Thyroid gland (tissue), 4 donors: ENCODE data around the gene RHOV. TPM values are rescaled to one million over a fixed set of nuclear protein-coding genes. Genes with fewer than 3 reads are reported as not detected.

ENCODE experiments used
- DNase-seq, 2 donors: peaks; one replicate each; pipeline ENCODE4 v3.0.0-alpha.2; 2019
- H3K27ac ChIP-seq, 3 donors: fragments of 200-600 bp; sonication (generic); 1 replicate in 2 of 3; 2 replicates in 1 of 3; pipeline ENCODE4 v1.5.1; 2016 to 2019; ENCODE audit warnings: mild to moderate bottlenecking in 1 of 3, moderate library complexity in 1 of 3
- H3K27me3 ChIP-seq: fragments of 200-600 bp; sonication (generic); one replicate; pipeline ENCODE4 v1.5.1; 2019
- H3K36me3 ChIP-seq, 2 donors: fragments of 200-600 bp; sonication (generic); one replicate each; pipeline ENCODE4 v1.5.1; 2016 to 2019
- H3K4me1 ChIP-seq, 2 donors: fragments of 200-600 bp; sonication (generic); one replicate each; pipeline ENCODE4 v1.5.1; 2017 to 2019
- H3K4me3 ChIP-seq, 3 donors: fragments of 200-600 bp; sonication (generic); replicated peaks in 1 of 3; 1 replicate in 2 of 3; 2 replicates in 1 of 3; pipeline ENCODE4 v1.5.1; 2016; ENCODE audit warnings: mild to moderate bottlenecking in 1 of 3
- H3K9me3 ChIP-seq: fragments of 200-600 bp; sonication (generic); one replicate; pipeline ENCODE4 v1.5.1; 2017
- POLR2A ChIP-seq, 2 donors: fragments of 450-650 bp; IDR thresholded peaks; one replicate each; pipeline ENCODE4 v1.6.1; 2017; ENCODE audit warnings: antibody characterized with exemption in 2 of 2, mild to moderate bottlenecking in 2 of 2, moderate library complexity in 1 of 2
- WGBS, 2 donors: methylation state at CpG; one replicate each; pipeline ENCODE4 v1.1.5; 2017; 5-methylcytosine and 5-hydroxymethylcytosine counted together
- intact Hi-C: fragments of 100-400 bp; cut with DNase I; formaldehyde crosslinking; loops from one replicate; pipeline ENCODE4 v1.15.1; 2023
- total RNA-seq, 4 donors: library from RNA; depleted of rRNA; stranded (reverse); fragments of >200 nt; gene quantifications; one replicate each; pipeline ENCODE4 v1.2.3, GENCODE V29; 2016
- TF ChIP-seq, protein P1 (sequence below), 6 experiments: fragments of 200-600 bp in 3 of 6; fragments of 450-650 bp in 3 of 6; sonication (generic) in 3 of 6; IDR thresholded peaks; one replicate each; pipeline ENCODE4 v1.5.1; 2016 to 2019; ENCODE audit warnings: antibody characterized with exemption in 6 of 6, mild to moderate bottlenecking in 2 of 6, inconsistent platforms in 1 of 6, moderate library complexity in 1 of 6

Gene RHOV
- total RNA-seq, 4 donors from 2014 or later = 0.29 TPM; not detected in 3

DNA sequence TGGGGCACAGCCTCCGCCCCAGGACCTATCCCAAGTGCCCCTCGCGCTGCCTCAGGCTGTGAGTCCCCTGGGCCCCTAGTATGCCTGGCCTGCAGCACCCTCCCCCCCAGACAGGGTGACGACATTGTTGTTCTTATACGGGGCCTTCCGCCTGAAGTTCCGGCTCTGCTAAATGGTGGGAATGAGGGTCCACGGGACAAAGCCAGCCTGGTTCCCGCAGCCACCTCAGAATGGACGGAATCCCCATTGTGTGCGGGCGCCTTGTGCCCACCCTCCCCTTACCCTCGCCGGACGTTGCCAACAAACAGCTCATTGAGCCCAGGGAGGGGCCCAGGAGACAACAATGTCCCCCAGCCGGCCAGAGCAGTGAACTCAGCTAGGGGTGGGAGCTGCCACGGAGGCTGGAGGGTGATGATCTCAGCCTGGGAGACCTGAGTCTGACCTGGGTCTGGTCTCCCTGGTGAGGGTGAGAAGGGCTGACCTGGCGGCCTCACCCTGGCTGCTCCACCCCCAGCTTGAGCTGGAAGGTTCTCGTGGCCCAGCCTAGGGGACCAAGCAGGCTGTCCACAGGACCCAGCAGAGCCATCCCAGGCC, 44.9 kb upstream of the RHOV start:
- no peaks in the 10 kb centered on the region for H3K9me3 ChIP-seq
- intact Hi-C loops = no loop called here
- 70 to 83% methylated on average over 15 to 16 of the region's 19 CpGs for WGBS, 2 donors
- peaks cover 0 to 4% of the 10 kb centered on the region in 2 donors for H3K4me1 ChIP-seq
- no peaks in the 10 kb centered on the region for H3K27me3 ChIP-seq
- no peak for TF ChIP-seq POLR2A (IDR thresholded peaks at IDR 0.05)
- TF ChIP-seq, protein P1, sequence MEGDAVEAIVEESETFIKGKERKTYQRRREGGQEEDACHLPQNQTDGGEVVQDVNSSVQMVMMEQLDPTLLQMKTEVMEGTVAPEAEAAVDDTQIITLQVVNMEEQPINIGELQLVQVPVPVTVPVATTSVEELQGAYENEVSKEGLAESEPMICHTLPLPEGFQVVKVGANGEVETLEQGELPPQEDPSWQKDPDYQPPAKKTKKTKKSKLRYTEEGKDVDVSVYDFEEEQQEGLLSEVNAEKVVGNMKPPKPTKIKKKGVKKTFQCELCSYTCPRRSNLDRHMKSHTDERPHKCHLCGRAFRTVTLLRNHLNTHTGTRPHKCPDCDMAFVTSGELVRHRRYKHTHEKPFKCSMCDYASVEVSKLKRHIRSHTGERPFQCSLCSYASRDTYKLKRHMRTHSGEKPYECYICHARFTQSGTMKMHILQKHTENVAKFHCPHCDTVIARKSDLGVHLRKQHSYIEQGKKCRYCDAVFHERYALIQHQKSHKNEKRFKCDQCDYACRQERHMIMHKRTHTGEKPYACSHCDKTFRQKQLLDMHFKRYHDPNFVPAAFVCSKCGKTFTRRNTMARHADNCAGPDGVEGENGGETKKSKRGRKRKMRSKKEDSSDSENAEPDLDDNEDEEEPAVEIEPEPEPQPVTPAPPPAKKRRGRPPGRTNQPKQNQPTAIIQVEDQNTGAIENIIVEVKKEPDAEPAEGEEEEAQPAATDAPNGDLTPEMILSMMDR (IDR thresholded peaks at IDR 0.05) = no peak
- H3K36me3 ChIP-seq = no peaks in the 10 kb centered on the region
- no peak for DNase-seq
- H3K27ac ChIP-seq = no peak overlapping the region
- no peak overlapping the region for H3K4me3 ChIP-seq

DNA sequence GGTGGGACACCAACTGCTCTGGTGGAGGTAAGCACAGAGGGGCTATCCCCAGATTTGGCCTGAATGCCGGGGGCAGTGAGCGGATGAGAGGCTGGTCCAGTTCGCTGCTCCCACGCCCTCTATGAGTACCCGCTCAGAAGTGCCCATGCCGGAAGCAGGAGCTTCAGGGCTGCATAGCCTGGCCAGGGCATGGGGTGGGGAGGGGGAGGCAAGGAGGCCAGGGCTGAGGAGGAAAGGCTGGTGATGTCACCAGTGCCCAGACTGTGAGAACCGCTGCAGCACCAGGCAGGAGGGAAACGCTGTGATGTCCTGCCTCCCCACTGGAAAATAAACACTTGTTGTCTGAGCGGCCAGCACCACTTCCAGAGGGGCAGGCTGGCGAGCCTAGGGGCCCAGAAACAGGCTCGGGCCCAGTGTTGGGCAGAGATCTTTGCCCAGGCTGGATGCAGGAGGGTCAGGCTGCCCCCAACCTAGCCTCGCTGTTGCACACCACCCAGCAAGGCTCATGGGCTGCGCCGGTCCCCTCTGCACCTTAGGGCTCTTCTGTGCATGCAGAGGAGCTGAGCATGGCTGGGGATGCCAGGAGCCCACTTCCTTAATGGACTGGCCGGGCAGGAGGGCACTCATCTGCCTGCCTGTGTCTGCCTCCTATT, 44.2 kb upstream of the RHOV start:
- no peaks in the 10 kb centered on the region for H3K9me3 ChIP-seq
- H3K36me3 ChIP-seq = no peaks in the 10 kb centered on the region
- no peaks in the 10 kb centered on the region for H3K27me3 ChIP-seq
- peak overlapping the region in 1 of 3 donors; percentile 30 for H3K27ac ChIP-seq
- H3K4me1 ChIP-seq = peaks cover 0 to 4% of the 10 kb centered on the region in 2 donors
- TF ChIP-seq, protein P1 (IDR thresholded peaks at IDR 0.05) = no peak
- no peak for TF ChIP-seq POLR2A (IDR thresholded peaks at IDR 0.05)
- WGBS, 2 donors = 50 to 57% methylated on average over 7 to 8 of the region's 15 CpGs
- intact Hi-C loops = no loop called here
- no peak overlapping the region for H3K4me3 ChIP-seq
- no peak for DNase-seq

DNA sequence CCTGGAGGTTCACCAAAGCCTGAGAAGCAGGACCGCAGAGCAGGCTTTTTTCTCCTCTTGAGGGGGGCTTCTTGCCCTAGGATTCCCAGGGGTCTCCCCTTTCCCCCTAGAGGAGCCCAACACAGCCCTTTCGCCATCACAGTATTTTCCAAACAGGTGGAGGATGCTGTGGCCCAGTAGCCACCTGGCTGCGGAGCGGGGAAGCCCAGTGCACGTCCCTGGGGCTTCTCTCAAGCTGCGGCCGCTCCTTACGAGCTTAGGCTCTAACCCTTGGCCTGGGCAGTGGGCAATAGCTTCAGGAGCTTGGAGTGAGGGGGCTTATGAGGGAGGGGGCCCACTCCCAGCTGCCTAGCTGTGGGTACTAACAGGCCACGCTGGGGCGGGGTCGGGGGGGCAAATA, 43.6 kb upstream of the RHOV start:
- DNase-seq = no peak
- WGBS, 2 donors = 69 to 85% methylated on average over 4 to 11 of the region's 11 CpGs
- Histone ChIP-seq H3K9me3 (no peaks in the 10 kb centered on the region), H3K36me3 (no peaks in the 10 kb centered on the region), H3K4me1 (peaks cover 0 to 4% of the 10 kb centered on the region in 2 donors), H3K4me3 (no peak overlapping the region), H3K27me3 (no peaks in the 10 kb centered on the region), H3K27ac (peak overlapping the region in 1 of 3 donors; percentile 10)
- TF ChIP-seq, protein P1 (IDR thresholded peaks at IDR 0.05) = no peak
- TF ChIP-seq POLR2A (IDR thresholded peaks at IDR 0.05) = no peak
- intact Hi-C loops = no loop called here

DNA sequence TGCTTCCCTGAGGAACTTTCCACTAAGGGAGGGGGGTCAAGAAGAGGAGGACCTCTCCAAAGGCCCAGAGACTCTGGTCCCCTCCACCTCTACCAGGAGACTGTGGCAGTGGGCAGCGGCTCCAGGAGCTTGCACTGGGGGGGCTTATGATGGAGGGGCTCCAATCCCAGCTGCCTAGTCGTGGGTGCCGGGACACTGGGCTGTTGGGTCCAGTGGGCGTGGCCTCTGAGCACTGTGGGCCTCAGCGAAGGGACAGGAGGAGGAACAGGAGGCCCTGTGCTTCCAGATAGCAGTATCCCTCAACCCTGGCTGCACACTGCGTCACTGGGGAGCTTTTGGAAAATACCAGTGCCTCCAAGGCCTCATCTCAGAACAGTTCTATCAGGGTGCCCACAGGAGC, 41.6 kb upstream of the RHOV start:
- intact Hi-C loops = no loop called here
- H3K4me3 ChIP-seq = no peak overlapping the region
- no peak for TF ChIP-seq POLR2A (IDR thresholded peaks at IDR 0.05)
- TF ChIP-seq, protein P1 (IDR thresholded peaks at IDR 0.05) = no peak
- no peak for DNase-seq
- WGBS, 2 donors = 57 to 92% methylated on average over 4 to 5 of the region's 6 CpGs
- H3K9me3 ChIP-seq = no peaks in the 10 kb centered on the region
- no peaks in the 10 kb centered on the region for H3K36me3 ChIP-seq
- no peak overlapping the region for H3K27ac ChIP-seq
- no peaks in the 10 kb centered on the region for H3K27me3 ChIP-seq
- peaks cover 0 to 4% of the 10 kb centered on the region in 2 donors for H3K4me1 ChIP-seq

DNA sequence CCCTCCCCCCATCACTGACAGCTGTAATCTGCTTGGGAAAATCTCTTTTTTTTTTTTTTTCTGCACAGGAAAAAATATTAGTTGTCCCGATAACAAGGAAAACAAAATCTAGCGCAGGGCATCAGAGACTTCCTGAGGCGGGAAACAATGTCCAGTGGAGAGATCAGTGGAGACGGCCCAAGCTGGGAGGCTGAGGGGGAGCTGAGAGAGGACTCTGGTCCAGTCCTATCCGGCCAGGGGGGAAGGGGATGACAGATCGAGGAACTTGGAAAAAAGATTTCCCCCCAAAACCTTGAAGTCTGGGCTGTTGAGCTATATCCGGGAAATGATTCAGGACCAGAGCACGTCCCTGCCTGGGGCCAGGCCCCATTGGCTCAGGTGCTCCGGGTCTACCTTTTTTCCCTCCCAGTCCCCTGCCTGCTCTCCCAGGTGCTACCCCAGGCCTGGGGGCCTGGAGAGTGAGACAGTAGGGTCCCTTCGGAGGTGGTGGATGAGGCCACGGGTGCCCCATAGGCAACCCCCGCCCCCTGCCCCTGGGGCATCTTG, 41.2 kb upstream of the RHOV start:
- Histone ChIP-seq H3K27me3 (no peaks in the 10 kb centered on the region), H3K4me1 (peaks cover 0 to 4% of the 10 kb centered on the region in 2 donors), H3K9me3 (no peaks in the 10 kb centered on the region), H3K36me3 (no peaks in the 10 kb centered on the region), H3K27ac (peak overlapping the region in 1 of 3 donors; percentile 1), H3K4me3 (no peak overlapping the region)
- DNase-seq = no peak
- TF ChIP-seq, protein P1 (IDR thresholded peaks at IDR 0.05) = no peak
- TF ChIP-seq POLR2A (IDR thresholded peaks at IDR 0.05) = no peak
- 78 to 89% methylated on average over 10 to 12 of the region's 12 CpGs for WGBS, 2 donors
- intact Hi-C loops = no loop called here
